Measurements from ENCODE around the gene ADCY2.

Gene ADCY2

DNA sequence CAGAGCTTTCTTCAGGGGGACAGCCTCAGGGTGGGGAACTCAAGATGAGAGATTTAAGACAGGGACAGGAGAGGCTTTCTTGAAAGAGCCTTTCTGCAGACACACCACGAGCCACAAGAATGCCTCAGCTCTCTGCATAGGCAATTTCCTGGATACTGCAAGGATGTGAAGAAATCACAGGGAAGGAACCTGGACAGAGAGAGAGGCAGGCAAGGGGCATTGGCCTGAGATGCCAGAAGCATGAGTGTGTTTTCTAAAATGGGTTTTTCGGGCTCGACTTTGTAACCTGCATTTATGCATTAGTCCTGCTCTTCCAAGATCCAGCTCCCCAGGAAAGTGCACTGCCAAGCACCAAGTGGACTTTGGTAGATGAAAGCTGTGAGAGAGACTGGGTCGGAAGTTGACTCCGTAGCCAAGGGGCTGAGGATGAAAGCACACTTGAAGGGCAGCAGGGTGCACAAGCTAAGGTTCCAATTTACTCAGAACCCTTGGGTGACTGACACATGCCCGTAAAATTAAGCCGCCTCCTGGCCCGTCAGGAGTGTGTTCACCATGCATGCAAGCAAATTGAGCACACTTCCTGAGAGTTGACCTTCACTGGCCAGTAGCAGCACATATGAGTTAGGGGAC, 364.1 kb downstream of the ADCY2 start:
- Histone ChIP-seq H3K4me1 (peaks cover 0 to 14% (median 5%) of the 10 kb centered on the region in 4 donors), H3K36me3 (no peaks in the 10 kb centered on the region), H3K27me3 (no peaks in the 10 kb centered on the region), H3K27ac (no peak overlapping the region), H3K9me3 (no peaks in the 10 kb centered on the region), H3K4me3 (no peak overlapping the region)
- TF ChIP-seq, protein P1, sequence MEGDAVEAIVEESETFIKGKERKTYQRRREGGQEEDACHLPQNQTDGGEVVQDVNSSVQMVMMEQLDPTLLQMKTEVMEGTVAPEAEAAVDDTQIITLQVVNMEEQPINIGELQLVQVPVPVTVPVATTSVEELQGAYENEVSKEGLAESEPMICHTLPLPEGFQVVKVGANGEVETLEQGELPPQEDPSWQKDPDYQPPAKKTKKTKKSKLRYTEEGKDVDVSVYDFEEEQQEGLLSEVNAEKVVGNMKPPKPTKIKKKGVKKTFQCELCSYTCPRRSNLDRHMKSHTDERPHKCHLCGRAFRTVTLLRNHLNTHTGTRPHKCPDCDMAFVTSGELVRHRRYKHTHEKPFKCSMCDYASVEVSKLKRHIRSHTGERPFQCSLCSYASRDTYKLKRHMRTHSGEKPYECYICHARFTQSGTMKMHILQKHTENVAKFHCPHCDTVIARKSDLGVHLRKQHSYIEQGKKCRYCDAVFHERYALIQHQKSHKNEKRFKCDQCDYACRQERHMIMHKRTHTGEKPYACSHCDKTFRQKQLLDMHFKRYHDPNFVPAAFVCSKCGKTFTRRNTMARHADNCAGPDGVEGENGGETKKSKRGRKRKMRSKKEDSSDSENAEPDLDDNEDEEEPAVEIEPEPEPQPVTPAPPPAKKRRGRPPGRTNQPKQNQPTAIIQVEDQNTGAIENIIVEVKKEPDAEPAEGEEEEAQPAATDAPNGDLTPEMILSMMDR (IDR thresholded peaks at IDR 0.05) = no peak
- no peak for DNase-seq
- intact Hi-C loops (cut with DNase I; ENCODE audit: low total_unique reads) = no loop called here

DNA sequence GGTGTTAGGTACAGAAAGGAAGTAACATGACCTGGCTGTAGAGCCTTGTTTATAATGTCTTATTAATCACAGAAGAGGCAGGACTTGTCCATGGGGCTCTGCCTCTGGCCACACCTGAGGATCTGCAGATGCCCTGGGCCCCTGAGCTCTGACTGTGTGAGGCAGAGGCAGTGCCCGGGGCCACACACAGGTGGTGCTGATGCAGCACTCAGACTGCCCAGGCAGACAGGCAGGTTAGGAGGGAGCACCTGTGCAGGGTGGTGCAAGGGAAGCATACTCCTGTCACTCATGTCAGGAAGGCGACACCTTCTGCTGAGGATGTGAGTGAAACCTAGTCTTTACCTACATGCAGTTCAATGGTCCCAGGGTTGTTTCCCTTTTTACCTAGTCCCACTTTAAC, 366.3 kb downstream of the ADCY2 start:
- Histone ChIP-seq H3K36me3 (no peaks in the 10 kb centered on the region), H3K9me3 (no peaks in the 10 kb centered on the region), H3K4me1 (peaks cover 0 to 14% (median 5%) of the 10 kb centered on the region in 4 donors), H3K27ac (no peak overlapping the region), H3K4me3 (no peak overlapping the region), H3K27me3 (no peaks in the 10 kb centered on the region)
- intact Hi-C loops (cut with DNase I; ENCODE audit: low total_unique reads) = no loop called here
- no peak for DNase-seq
- TF ChIP-seq, protein P1 (IDR thresholded peaks at IDR 0.05) = no peak

DNA sequence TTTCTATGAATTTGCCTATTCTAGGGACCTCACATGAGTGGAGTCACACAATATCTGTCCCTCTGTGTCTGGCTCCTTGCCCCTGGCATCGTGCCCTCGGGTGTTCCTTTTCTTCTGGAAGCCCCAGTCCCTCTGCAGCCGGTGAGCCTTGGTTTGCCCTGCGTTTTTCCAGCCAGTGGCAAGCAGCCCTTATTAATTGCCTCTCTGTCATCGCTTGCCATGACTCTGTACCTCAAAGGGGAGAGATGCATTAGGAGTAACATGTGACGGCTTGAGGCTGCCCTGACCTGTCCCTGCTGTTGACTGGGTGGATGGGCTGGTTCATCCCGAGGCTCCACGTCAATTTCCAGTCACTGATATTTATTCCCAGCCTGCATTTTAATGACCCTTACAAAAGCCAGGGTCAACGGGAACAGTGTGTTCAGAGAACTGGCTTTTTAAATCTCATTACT, 367.7 kb downstream of the ADCY2 start:
- intact Hi-C loops (cut with DNase I; ENCODE audit: low total_unique reads) = no loop called here
- no peak overlapping the region for H3K27ac ChIP-seq
- H3K36me3 ChIP-seq = no peaks in the 10 kb centered on the region
- H3K4me3 ChIP-seq = no peak overlapping the region
- no peaks in the 10 kb centered on the region for H3K27me3 ChIP-seq
- TF ChIP-seq, protein P1 (IDR thresholded peaks at IDR 0.05) = no peak
- H3K9me3 ChIP-seq = no peaks in the 10 kb centered on the region
- H3K4me1 ChIP-seq = peaks cover 0 to 14% (median 5%) of the 10 kb centered on the region in 4 donors
- no peak for DNase-seq

DNA sequence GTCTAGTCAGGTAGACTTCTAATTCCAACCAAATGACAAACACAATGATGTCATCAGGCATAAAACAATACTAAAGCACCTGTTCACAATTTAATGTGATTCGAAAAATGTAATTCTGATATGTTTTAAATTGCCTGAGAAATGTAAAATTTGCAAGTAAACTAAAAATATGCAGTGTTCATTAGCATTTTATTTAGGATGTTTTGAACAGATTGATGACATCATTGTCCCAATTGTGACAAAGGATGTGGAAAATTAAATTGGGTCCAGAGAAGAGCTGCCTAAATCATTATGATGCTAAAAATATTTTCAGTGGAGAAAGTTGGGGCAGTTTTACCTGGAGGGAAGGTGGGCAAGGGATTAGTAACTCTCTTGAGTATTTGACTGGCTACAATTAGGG, 368.5 kb downstream of the ADCY2 start:
- no peaks in the 10 kb centered on the region for H3K36me3 ChIP-seq
- no peak overlapping the region for H3K27ac ChIP-seq
- no peaks in the 10 kb centered on the region for H3K9me3 ChIP-seq
- TF ChIP-seq, protein P1 (IDR thresholded peaks at IDR 0.05) = no peak
- intact Hi-C loops (cut with DNase I; ENCODE audit: low total_unique reads) = no loop called here
- H3K27me3 ChIP-seq = no peaks in the 10 kb centered on the region
- no peak for DNase-seq
- no peak overlapping the region for H3K4me3 ChIP-seq
- H3K4me1 ChIP-seq = peaks cover 0 to 13% (median 6%) of the 10 kb centered on the region in 4 donors

DNA sequence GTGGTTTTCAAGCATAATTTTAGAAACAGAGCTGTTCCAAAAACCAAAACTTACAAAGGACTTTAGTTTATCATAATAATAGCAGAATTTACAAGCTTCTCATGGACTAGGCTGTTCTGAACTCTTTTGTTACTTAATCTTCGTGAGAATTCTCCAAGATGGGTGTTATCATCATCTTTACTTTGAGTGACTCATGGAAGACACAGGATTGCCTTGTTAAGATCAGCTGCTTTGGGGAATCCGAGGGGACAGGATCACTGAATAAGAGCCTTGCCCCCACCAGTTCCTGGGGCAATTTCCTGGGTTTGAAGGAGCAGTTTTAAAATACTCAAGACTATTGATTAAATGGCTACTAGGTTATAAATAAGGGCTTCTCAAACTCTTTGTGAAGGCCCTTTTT, 374.5 kb downstream of the ADCY2 start:
- H3K4me3 ChIP-seq = no peak overlapping the region
- H3K4me1 ChIP-seq = peaks cover 0 to 8% (median 3%) of the 10 kb centered on the region in 4 donors
- TF ChIP-seq, protein P1 (IDR thresholded peaks at IDR 0.05) = no peak
- intact Hi-C loops (cut with DNase I; ENCODE audit: low total_unique reads) = no loop called here
- no peak overlapping the region for H3K27ac ChIP-seq
- H3K36me3 ChIP-seq = no peaks in the 10 kb centered on the region
- no peak for DNase-seq
- H3K27me3 ChIP-seq = no peaks in the 10 kb centered on the region
- no peaks in the 10 kb centered on the region for H3K9me3 ChIP-seq
